ENCODE measurements around the gene ZNF264.

DNA sequence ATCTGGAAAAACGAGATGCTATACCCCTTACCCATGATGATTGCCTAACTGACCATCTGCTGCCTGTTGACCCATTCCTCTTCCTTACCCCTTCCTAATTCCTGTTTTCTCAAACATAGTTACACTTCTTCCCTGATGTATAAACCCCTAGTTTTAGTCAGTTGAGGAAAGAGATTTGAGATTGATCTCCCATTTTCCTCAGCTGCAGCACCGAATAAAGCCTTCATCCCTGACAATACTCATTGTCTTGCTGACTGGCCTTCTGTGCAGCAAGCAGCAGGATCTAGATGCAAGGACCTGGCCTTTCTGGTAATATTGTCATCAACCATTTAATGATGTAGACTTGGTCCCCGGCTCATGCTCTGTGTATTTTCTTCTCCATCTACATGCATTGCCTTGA is 999 bp upstream of the ZNF264 start:
- TF ChIP-seq, protein P1, sequence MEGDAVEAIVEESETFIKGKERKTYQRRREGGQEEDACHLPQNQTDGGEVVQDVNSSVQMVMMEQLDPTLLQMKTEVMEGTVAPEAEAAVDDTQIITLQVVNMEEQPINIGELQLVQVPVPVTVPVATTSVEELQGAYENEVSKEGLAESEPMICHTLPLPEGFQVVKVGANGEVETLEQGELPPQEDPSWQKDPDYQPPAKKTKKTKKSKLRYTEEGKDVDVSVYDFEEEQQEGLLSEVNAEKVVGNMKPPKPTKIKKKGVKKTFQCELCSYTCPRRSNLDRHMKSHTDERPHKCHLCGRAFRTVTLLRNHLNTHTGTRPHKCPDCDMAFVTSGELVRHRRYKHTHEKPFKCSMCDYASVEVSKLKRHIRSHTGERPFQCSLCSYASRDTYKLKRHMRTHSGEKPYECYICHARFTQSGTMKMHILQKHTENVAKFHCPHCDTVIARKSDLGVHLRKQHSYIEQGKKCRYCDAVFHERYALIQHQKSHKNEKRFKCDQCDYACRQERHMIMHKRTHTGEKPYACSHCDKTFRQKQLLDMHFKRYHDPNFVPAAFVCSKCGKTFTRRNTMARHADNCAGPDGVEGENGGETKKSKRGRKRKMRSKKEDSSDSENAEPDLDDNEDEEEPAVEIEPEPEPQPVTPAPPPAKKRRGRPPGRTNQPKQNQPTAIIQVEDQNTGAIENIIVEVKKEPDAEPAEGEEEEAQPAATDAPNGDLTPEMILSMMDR (conservative IDR thresholded peaks at IDR 0.05; ENCODE audit: low read depth, low read length): no peak
- TF ChIP-seq EZH2phosphoT487 (IDR thresholded peaks at IDR 0.05; ENCODE audit: borderline replicate concordance, low read length): no peak
- TF ChIP-seq EZH2 (IDR thresholded peaks at IDR 0.05; ENCODE audit: low read length, unreplicated experiment): no peak

All from PC-3 (cell line).